RPMI8226 (cell line): Measurements from ENCODE around the gene STOML2.
"Not testable (repeated sequence)": the region's sequence is repeated elsewhere in the genome, so short reads cannot be mapped to it uniquely, and the experiment has no call there.

Source experiments
- DNase-seq: peaks from one replicate; pipeline ENCODE4 v3.0.0-alpha.2; 2015

Gene STOML2

GRCh38 chr9:35102769-35103659, at the start of gene STOML2:
Gene STOML2, minus strand, starts transcription at chr9:35103131. Its CDS starts 37 bp downstream, at chr9:35103094.
- DNase-seq = peak; percentile 94

GRCh38 chr9:35147941-35148563, 45.1 kb upstream of the STOML2 start:
- DNase-seq = not testable (repeated sequence)

- no peak for DNase-seq
These were observed 39.1 kb upstream of the STOML2 start for GRCh38 chr9:35142037-35142436.

- no peak for DNase-seq
These were observed 37.2 kb upstream of the STOML2 start for GRCh38 chr9:35140093-35140492.

- no peak for DNase-seq
These were observed 33.9 kb upstream of the STOML2 start for GRCh38 chr9:35136866-35137265.

GRCh38 chr9:35135988-35136387, 33.1 kb upstream of the STOML2 start:
- DNase-seq = no peak

GRCh38 chr9:35134920-35135319, 32.0 kb upstream of the STOML2 start:
- no peak for DNase-seq

GRCh38 chr9:35116898-35117551, 14.1 kb upstream of the STOML2 start:
- peak; percentile 91 for DNase-seq

GRCh38 chr9:35116539-35116897, 13.6 kb upstream of the STOML2 start:
- DNase-seq = no peak

- peak; percentile 94 for DNase-seq
These were observed 13.0 kb upstream of the STOML2 start, which contains the start of gene ATOSB for GRCh38 chr9:35115680-35116538. Gene ATOSB, minus strand, starts transcription at chr9:35115862. Its CDS starts 7,588 bp downstream, at chr9:35108274.

- peak; percentile 62 for DNase-seq
These were observed 12.1 kb upstream of the STOML2 start for GRCh38 chr9:35114840-35115628.

GRCh38 chr9:35114113-35114839, 11.3 kb upstream of the STOML2 start:
- peak; percentile 85 for DNase-seq

- DNase-seq = no peak
These were observed 9.5 kb upstream of the STOML2 start for GRCh38 chr9:35112257-35113020.

- peak; percentile 98 for DNase-seq
These were observed 8.3 kb upstream of the STOML2 start for GRCh38 chr9:35111001-35111933.

GRCh38 chr9:35110327-35110761, 7.4 kb upstream of the STOML2 start:
- DNase-seq = no peak

GRCh38 chr9:35108946-35109575, 6.1 kb upstream of the STOML2 start:
- DNase-seq = no peak

- DNase-seq = no peak
These were observed 5.5 kb upstream of the STOML2 start for GRCh38 chr9:35108461-35108860.
